ENCODE measurements around the gene BPTF.
A peak's percentile ranks its signal among the peaks of the same experiment; 100 is the strongest.

Gene BPTF

DNA sequence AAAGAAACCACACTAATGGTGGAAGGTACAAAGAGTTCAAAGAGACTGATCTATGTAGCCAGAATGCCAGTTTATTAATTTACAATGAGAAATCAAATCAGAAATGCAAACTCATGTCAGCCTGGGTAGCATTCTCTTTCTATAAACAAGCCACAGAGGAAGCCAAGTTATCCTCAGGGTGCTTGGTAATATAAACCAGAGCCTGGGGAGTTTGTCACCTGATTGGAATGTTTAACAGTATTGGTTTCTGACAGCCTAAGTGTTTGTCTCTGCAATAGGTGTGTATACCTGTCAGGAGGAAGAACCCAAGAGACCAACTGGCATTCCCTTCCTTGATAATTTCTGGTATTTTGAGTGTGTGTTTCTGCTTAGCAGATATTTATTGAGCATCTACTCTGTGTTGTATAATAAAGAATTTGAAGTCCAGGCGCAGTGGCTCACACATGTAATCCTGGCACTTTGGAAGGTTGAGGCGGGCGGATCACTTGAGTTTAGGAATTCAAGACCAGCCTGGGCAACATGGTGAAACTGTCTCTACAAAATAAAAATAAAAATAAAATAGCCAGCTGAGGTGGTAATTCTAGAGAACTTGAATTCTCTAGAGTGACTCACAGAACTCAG, 174.1 kb downstream of the BPTF start:
- no peak for TF ChIP-seq FOXP2 (optimal IDR thresholded peaks at IDR 0.05; ENCODE audit: borderline replicate concordance, extremely low read depth, extremely low read length, insufficient read depth)
- TF ChIP-seq, protein P1, sequence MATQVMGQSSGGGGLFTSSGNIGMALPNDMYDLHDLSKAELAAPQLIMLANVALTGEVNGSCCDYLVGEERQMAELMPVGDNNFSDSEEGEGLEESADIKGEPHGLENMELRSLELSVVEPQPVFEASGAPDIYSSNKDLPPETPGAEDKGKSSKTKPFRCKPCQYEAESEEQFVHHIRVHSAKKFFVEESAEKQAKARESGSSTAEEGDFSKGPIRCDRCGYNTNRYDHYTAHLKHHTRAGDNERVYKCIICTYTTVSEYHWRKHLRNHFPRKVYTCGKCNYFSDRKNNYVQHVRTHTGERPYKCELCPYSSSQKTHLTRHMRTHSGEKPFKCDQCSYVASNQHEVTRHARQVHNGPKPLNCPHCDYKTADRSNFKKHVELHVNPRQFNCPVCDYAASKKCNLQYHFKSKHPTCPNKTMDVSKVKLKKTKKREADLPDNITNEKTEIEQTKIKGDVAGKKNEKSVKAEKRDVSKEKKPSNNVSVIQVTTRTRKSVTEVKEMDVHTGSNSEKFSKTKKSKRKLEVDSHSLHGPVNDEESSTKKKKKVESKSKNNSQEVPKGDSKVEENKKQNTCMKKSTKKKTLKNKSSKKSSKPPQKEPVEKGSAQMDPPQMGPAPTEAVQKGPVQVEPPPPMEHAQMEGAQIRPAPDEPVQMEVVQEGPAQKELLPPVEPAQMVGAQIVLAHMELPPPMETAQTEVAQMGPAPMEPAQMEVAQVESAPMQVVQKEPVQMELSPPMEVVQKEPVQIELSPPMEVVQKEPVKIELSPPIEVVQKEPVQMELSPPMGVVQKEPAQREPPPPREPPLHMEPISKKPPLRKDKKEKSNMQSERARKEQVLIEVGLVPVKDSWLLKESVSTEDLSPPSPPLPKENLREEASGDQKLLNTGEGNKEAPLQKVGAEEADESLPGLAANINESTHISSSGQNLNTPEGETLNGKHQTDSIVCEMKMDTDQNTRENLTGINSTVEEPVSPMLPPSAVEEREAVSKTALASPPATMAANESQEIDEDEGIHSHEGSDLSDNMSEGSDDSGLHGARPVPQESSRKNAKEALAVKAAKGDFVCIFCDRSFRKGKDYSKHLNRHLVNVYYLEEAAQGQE (IDR thresholded peaks at IDR 0.05; ENCODE audit: insufficient read depth in 1 of 2, low read depth in 2 of 2, low read length in 2 of 2): no peak
- no peak for TF ChIP-seq TAF1 (IDR thresholded peaks at IDR 0.05; ENCODE audit: borderline replicate concordance, insufficient read depth, low read length)
- TF ChIP-seq POLR2AphosphoS5 (IDR thresholded peaks at IDR 0.05; ENCODE audit: low read depth, low read length): no peak
- no peak for TF ChIP-seq SIN3A (IDR thresholded peaks at IDR 0.05; ENCODE audit: borderline replicate concordance, insufficient read depth, low read length)

GRCh38 chr17:68004201-68004600, 178.9 kb downstream of the BPTF start:
- TF ChIP-seq FOXP2 (optimal IDR thresholded peaks at IDR 0.05; ENCODE audit: borderline replicate concordance, extremely low read depth, extremely low read length, insufficient read depth): no peak
- no peak for TF ChIP-seq TAF1 (IDR thresholded peaks at IDR 0.05; ENCODE audit: borderline replicate concordance, insufficient read depth, low read length)
- no peak for TF ChIP-seq SIN3A (IDR thresholded peaks at IDR 0.05; ENCODE audit: borderline replicate concordance, insufficient read depth, low read length)
- TF ChIP-seq, protein P1 (IDR thresholded peaks at IDR 0.05; ENCODE audit: insufficient read depth in 1 of 2, low read depth in 2 of 2, low read length in 2 of 2): no peak
- no peak for TF ChIP-seq POLR2AphosphoS5 (IDR thresholded peaks at IDR 0.05; ENCODE audit: low read depth, low read length)

- no peak for TF ChIP-seq POLR2AphosphoS5 (IDR thresholded peaks at IDR 0.05; ENCODE audit: low read depth, low read length)
- TF ChIP-seq TAF1 (IDR thresholded peaks at IDR 0.05; ENCODE audit: borderline replicate concordance, insufficient read depth, low read length): no peak
- TF ChIP-seq, protein P1 (IDR thresholded peaks at IDR 0.05; ENCODE audit: insufficient read depth in 1 of 2, low read depth in 2 of 2, low read length in 2 of 2): no peak
- TF ChIP-seq SIN3A (IDR thresholded peaks at IDR 0.05; ENCODE audit: borderline replicate concordance, insufficient read depth, low read length): no peak
- no peak for TF ChIP-seq FOXP2 (optimal IDR thresholded peaks at IDR 0.05; ENCODE audit: borderline replicate concordance, extremely low read depth, extremely low read length, insufficient read depth)
Observed at GRCh38 chr17:68006797-68007196, 181.5 kb downstream of the BPTF start.

- TF ChIP-seq FOXP2 (optimal IDR thresholded peaks at IDR 0.05; ENCODE audit: borderline replicate concordance, extremely low read depth, extremely low read length, insufficient read depth) (peak; percentile 88), POLR2AphosphoS5 (IDR thresholded peaks at IDR 0.05; ENCODE audit: low read depth, low read length) (no peak), SIN3A (IDR thresholded peaks at IDR 0.05; ENCODE audit: borderline replicate concordance, insufficient read depth, low read length) (no peak), TAF1 (IDR thresholded peaks at IDR 0.05; ENCODE audit: borderline replicate concordance, insufficient read depth, low read length) (no peak)
- TF ChIP-seq, protein P1 (IDR thresholded peaks at IDR 0.05; ENCODE audit: insufficient read depth in 1 of 2, low read depth in 2 of 2, low read length in 2 of 2): no peak
Observed at GRCh38 chr17:68011199-68011665, 185.9 kb downstream of the BPTF start.
